HK-2 (cell line): ENCODE data around the gene FHIT.

Source experiments
- DNase-seq: peaks from one replicate; pipeline ENCODE4 v3.0.0-alpha.2; 2018; ENCODE audit not compliant: unreplicated experiment

FHIT gene

DNA sequence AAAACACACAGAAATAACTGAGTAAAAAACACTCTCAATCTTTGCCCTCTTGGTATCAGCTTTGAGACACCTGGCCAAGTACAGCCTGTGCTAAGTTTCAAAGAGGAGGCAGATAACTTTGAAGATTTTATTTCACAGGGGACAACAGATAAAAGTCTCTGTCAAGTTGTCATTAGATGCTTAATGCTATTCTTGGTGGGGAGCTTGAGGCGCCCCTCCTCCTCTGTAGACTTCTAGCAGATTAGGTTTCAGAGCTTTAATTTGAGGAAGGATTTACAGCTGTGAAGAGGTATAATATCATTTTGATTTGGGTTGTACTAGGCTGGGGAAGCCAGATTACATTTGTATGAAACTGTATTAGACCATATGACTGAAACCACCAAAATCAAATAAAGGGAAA, 620.3 kb downstream of the FHIT start:
- DNase-seq: no peak

GRCh38 chr3:60629816-60630215, 621.4 kb downstream of the FHIT start:
- DNase-seq: no peak

- no peak for DNase-seq
Observed at GRCh38 chr3:60622349-60622748, 628.9 kb downstream of the FHIT start.

DNA sequence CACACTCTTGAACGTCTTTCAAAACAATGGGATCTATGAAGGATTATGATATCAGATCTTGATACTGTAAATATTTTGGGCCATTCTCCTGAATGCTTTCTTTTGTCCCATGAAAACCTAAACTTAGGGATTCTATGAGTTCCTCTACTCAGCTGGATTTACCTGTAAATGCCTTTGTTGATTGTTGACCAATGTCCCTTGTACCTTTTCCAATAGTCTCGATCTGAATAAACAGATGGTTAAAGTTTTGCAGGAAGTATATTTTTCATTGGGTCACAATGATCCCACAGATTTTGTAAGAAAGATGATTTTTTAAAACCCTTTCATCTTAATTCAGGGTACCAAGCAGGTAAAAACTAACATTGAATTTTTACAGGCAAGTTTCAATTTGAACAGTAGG, 634.1 kb downstream of the FHIT start:
- no peak for DNase-seq

GRCh38 chr3:60613769-60614303, 637.4 kb downstream of the FHIT start:
- DNase-seq: no peak

DNA sequence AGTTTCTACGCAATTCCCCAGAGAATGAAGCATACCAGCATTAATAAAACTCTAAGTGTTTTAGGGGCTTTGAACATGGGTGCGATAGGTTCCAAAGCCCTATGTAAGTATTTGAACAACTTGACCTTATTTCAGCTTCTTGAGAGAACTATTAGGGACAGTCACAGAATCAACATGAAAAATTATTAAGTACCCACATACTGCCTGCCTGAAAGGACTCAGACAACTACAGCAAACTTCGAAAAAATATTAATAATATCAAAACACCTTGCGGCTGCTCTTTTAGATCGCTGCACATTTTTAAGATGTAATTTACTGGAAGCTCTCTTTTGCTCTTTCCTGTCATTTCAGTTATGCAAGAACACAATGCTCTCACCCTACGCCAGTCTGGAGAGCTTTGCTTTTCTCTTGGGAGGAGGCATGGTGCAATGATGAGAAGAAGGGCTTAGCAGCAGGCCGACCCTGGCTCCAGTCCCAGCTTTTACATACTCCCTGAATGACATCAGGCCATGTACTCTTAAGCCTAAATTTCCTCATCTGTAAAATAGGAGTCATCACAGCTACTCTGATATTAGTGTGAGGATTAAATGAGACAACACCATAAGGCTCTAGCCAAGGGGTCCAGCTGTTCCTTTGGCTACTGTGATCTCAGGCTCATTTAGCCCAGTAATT, 640.7 kb downstream of the FHIT start:
- DNase-seq: no peak

DNA sequence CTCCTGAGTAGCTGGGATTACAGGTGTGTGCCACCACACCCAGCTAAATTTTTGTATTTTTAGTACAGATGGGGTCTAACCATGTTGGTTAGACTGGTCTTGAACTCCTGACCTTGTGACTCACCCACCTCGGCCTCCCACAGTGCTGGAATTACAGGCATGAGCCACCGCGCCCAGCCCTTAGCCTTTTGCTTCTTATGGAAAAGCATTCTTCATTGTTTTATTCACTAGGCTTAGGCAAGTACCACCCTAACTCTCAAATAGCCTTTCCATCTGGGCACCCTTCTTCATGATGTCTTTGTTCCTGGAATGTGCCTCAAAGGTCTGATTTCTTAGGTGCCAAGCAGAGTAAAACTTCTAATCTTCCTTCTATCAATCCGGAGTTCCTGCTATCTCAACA, 641.8 kb downstream of the FHIT start:
- no peak for DNase-seq

- no peak for DNase-seq
Observed at GRCh38 chr3:60603860-60604259, 647.4 kb downstream of the FHIT start.

DNA sequence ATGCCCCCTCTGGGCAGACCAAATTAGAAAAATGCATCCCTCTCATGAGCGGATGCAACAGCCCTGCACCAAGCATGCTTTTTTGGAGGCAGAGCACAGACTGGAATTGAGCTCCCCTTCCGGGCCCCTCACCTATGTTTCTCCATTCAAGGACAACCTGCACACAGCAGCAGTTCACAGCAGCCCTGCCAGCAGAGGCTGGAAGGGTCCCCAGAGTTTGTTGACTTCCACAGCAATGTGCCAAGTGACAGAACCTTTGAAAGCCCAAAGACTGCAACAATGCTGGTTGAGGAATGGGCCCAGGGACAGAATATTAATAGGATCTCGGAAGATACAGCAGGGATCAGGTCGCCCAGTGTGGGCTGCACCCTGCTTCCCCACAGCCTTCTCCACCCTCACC, 650.4 kb downstream of the FHIT start:
- no peak for DNase-seq

DNA sequence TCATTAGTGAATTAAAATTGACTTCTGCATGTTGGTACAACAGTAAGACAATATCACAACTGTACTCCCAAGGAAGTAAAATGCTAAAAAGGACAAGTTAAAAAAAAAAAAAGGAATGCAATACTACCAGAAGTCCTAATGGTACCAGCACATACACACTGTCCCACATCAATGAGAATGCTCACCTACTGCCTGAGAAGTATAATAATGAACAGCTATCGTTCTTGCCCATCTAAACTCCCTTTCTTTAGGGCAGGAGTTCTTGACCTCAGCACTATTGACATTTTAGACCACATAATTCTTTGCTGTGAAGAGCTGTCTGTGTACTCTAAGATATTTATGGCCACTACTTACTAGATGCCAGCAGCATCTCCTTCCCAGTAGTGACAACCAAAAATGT, 651.7 kb downstream of the FHIT start:
- no peak for DNase-seq

DNA sequence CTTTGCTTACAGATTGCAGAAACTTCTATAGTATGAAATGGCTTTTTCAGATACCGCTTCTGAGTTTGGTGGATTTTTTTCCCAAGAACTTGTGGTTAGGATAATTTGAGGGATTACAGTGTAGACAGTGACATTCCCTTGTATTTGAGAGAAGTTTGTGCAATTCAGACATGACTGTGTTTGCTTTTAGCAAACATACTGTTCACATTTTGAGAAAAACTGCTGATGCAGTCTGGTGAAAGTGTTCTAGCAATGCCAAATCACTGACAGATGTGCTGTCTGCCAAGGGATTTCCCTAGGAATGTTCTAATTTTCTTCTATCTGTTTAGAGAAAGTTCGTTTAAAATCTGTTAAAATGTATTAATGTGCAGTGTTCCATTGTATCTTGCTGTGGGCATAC, 652.6 kb downstream of the FHIT start:
- no peak for DNase-seq

GRCh38 chr3:60594025-60594424, 657.2 kb downstream of the FHIT start:
- no peak for DNase-seq

DNA sequence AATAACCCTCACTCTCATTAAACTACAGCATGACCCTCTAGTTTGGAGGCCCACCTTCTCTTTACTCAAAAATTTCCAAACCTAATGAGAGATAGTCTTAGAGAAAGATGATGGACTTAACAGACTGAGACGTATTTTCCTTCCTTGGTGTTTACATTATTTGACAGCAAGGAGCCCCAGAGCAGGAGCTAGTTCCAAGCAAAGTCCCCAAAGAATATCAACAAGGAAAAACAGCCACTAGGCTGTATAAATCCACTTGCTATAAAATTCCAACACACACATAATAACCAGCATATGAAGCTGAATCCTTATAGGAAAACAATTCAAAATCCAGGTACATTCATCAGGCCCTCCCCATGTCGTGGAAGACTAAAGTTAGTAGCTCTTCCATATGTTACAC, 660.0 kb downstream of the FHIT start:
- DNase-seq: no peak

- no peak for DNase-seq
Observed at GRCh38 chr3:60588806-60589205, 662.4 kb downstream of the FHIT start.

- no peak for DNase-seq
Observed at GRCh38 chr3:60585918-60586317, 665.3 kb downstream of the FHIT start.

GRCh38 chr3:60584250-60584649, 667.0 kb downstream of the FHIT start:
- no peak for DNase-seq

DNA sequence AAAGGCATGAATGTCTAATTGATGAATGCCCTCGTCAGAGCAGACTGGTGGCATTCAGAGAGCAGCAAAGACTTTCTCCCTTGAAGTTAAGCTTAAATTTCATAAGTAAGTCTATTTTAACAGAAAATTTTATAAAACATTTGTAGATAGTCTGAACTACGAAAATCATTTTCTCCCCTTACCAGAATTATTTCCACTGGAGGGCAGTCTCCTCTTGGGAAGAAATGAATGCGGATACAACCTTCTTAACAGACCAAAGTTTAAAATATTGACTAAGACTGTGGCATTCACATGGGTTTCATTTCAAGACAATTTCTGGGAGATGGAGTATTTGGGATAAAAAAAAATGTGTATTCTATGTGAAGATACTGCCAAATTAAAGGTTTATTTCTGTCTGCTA, 669.0 kb downstream of the FHIT start:
- no peak for DNase-seq

- no peak for DNase-seq
Observed at GRCh38 chr3:60580809-60581208, 670.4 kb downstream of the FHIT start.

- no peak for DNase-seq
Observed at GRCh38 chr3:60579734-60580133, 671.5 kb downstream of the FHIT start.

DNA sequence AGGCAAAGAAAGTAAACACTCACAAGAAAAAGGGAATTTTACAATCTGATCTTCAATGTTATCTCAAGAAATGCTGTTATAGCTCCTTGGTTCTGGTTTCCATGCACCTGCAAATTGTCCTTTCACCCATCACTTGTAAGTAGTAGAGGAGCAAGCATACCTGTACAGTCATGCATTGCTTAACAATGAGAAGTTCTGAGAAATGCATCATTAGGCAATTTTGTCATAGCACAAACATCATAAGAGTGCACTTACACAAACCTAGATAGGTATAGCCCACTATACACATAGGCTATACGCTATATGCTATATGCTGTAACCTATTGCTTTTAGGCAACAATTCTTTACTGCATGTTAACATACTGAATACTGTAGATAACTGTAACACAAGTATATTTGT, 672.3 kb downstream of the FHIT start:
- DNase-seq: no peak

- DNase-seq: no peak
Observed at GRCh38 chr3:60577601-60578000, 673.7 kb downstream of the FHIT start.

DNA sequence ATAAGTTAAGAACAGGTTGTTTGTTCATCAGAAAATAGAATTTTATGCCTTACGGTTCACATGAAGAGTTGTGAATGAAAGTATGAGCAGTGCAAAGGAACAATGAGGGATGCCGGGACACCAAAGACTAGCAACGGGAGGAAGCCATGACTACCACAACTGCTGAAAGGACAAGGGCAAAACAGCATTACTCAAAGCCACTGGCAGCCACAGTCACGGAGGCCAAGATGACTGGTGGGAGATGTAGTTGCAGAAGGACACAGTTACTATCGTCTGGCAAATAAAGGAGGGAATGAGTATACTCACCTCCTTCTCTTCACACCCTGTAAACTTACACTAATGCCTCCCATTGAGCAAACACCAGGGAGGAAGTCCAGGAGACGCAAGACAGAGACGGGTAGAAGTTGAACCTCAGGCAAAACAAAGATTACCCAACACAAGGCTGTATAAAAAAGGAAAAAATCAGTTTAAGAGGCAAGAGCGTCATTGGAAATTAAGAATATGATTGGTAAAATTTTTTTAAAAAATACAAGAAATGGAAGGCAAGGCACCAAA, 675.5 kb downstream of the FHIT start:
- no peak for DNase-seq

DNA sequence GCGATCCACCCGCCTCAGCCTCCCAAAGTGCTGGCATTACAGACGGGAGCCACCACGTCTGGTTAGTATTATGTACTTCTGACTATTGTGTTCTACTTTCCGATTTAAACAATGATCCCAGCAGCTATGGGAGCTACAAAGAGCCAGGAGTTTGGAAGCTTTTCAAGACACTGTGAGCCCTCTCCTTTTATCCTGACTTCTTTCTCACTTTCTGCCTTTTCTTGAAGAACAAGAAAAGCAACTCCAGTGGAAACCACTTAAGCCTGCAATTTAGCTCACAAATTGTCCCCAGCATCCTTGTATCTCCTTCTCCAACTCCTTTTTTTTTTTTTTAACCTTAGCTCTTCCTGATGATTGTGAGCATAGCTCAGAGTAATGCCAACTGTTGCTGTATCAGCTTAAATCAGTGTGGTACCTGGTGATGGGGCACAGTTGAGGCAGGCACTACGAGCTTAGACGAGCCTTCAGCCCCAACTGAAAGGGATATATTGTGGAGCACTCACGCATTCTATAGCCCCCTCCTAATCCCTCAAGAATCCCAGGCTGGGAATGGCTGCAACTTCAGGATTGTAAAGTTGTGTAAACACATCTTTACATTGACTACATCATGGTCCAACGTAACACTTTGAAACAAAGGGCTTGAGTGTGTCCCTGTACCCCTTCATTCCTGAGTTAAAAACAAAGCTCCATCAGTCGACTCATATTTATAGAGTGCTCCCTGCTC, 677.0 kb downstream of the FHIT start:
- DNase-seq: no peak
